Endothelial cell of umbilical vein (primary cell): Measurements from ENCODE around the gene NPTX1. TPM values are rescaled to one million over a fixed set of nuclear protein-coding genes. Genes with fewer than 3 reads are reported as not detected.

Experiments
- BruUV-seq: library from RNA; stranded (reverse); fragments of 400-500 nt; replicated peaks from 2 replicates; lab custom pipeline; 2021; lab: Mats Ljungman, UMichigan
- CTCF ChIA-PET: fragments of 300-600, 350-600 bp; sonication (Branson Sonifier 250); formaldehyde crosslinking; loops from one replicate; lab custom pipeline; 2021; ENCODE audit warnings: antibody characterized with exemption, inconsistent platforms; lab: Charles Lee
- POLR2A ChIA-PET: fragments of 300-600, 350-600 bp; sonication (Branson Sonifier 250); formaldehyde crosslinking; loops from one replicate; lab custom pipeline; 2021; ENCODE audit warnings: antibody characterized with exemption, inconsistent platforms; lab: Charles Lee
- DNase-seq: peaks from one replicate; pipeline ENCODE4 v3.0.0-alpha.2; 2011; ENCODE audit warnings: low read depth, low spot score
- FAIRE-seq: peaks from 2 replicates; lab custom pipeline; 2011; peaks lifted over from hg19 to GRCh38; lab: Jason Lieb, UNC
- H2AFZ ChIP-seq: 2 replicates; pipeline ENCODE4 v1.6.0; 2012; ENCODE audit warnings: low read depth, low read length, control low read depth, inconsistent platforms
- H3K27ac ChIP-seq: 2 replicates; pipeline ENCODE4 v1.5.1; 2011; ENCODE audit warnings: low read depth, mild to moderate bottlenecking, control low read depth, low read length, moderate library complexity; ENCODE audit not compliant: insufficient read depth
- H3K27me3 ChIP-seq, 2 experiments: 2 replicates each; pipeline versions ENCODE4 v1.6.0 to v1.6.1; 2011; ENCODE audit warnings: low read length in 2 of 2, mixed read lengths in 1 of 2; ENCODE audit not compliant: control insufficient read depth in 2 of 2, insufficient read depth in 2 of 2
- H3K36me3 ChIP-seq, 2 experiments: 2 replicates in 1 of 2; 3 replicates in 1 of 2; pipeline ENCODE4 v1.5.1; 2011; ENCODE audit warnings: low read length in 2 of 2, mild to moderate bottlenecking in 1 of 2, moderate library complexity in 1 of 2; ENCODE audit not compliant: control insufficient read depth in 2 of 2, insufficient read depth in 2 of 2; ENCODE audit errors: extremely low read depth in 1 of 2
- H3K4me1 ChIP-seq: 3 replicates; pipeline ENCODE4 v1.5.1; 2011; ENCODE audit warnings: mild to moderate bottlenecking, low read length; ENCODE audit not compliant: control insufficient read depth, insufficient read depth; ENCODE audit errors: extremely low read depth
- H3K4me2 ChIP-seq: 2 replicates; pipeline ENCODE4 v1.6.1; 2011; ENCODE audit warnings: low read length, control low read depth, mixed read lengths; ENCODE audit not compliant: insufficient read depth
- H3K4me3 ChIP-seq, 3 experiments: fragments of 200-600 bp in 1 of 3; sonication (generic), shearing (Covaris generic) in 1 of 3; replicated peaks in 1 of 3; 2 replicates each; pipeline ENCODE4 v1.5.1; 2011 to 2016; ENCODE audit warnings: control low read depth in 3 of 3, low read length in 3 of 3, mild to moderate bottlenecking in 2 of 3, inconsistent platforms in 1 of 3, low read depth in 1 of 3, moderate library complexity in 1 of 3; ENCODE audit not compliant: insufficient read depth in 1 of 3
- H3K79me2 ChIP-seq: 2 replicates; pipeline ENCODE4 v1.6.0; 2012; ENCODE audit warnings: low read length, inconsistent platforms; ENCODE audit not compliant: control insufficient read depth, insufficient read depth
- H3K9ac ChIP-seq: replicated peaks from 2 replicates; pipeline ENCODE3; 2011; ENCODE audit warnings: low read length, control low read depth; ENCODE audit not compliant: insufficient read depth; ENCODE audit errors: extremely low read depth
- H3K9me1 ChIP-seq: replicated peaks from 3 replicates; pipeline ENCODE4 v1.6.0; 2011; ENCODE audit warnings: mild to moderate bottlenecking, low read length; ENCODE audit not compliant: control insufficient read depth, insufficient read depth; ENCODE audit errors: extremely low read depth
- H3K9me3 ChIP-seq: replicated peaks from 2 replicates; pipeline ENCODE4 v1.5.1; 2012; ENCODE audit warnings: low read length, inconsistent platforms; ENCODE audit not compliant: control insufficient read depth, insufficient read depth
- H4K20me1 ChIP-seq: replicated peaks from 2 replicates; pipeline ENCODE3; 2011; ENCODE audit warnings: mild to moderate bottlenecking, low read length; ENCODE audit not compliant: control insufficient read depth, insufficient read depth; ENCODE audit errors: extremely low read depth
- CTCF ChIP-seq, 2 donors: IDR thresholded peaks; 1 replicate in 1 of 2; 2 replicates in 1 of 2; pipeline ENCODE4 v1.5.1; 2011; ENCODE audit warnings: low read length in 2 of 2, mild to moderate bottlenecking in 2 of 2, moderate library complexity in 2 of 2, control low read depth in 1 of 2, inconsistent platforms in 1 of 2, low read depth in 1 of 2; ENCODE audit not compliant: insufficient read depth in 1 of 2; ENCODE audit errors: extremely low read depth in 1 of 2
- EZH2 ChIP-seq: IDR thresholded peaks from 2 replicates; pipeline ENCODE4 v1.6.1; 2012; ENCODE audit warnings: borderline replicate concordance, low read depth, mild to moderate bottlenecking, moderate library complexity, low read length, inconsistent platforms; ENCODE audit not compliant: severe bottlenecking
- FOS ChIP-seq: IDR thresholded peaks from 2 replicates; pipeline ENCODE4 v1.6.1; 2011; ENCODE audit warnings: mild to moderate bottlenecking, low read length, moderate library complexity, borderline replicate concordance; ENCODE audit not compliant: insufficient read depth
- JUN ChIP-seq: IDR thresholded peaks from 2 replicates; pipeline ENCODE4 v1.6.1; 2011; ENCODE audit warnings: borderline replicate concordance, low read depth; ENCODE audit not compliant: insufficient read length, insufficient read depth
- MAX ChIP-seq: IDR thresholded peaks from 2 replicates; pipeline ENCODE4 v1.6.1; 2011; ENCODE audit not compliant: insufficient read depth, insufficient read length
- MYC ChIP-seq: IDR thresholded peaks from one replicate; pipeline ENCODE4 v1.6.1; 2011; ENCODE audit warnings: mild to moderate bottlenecking, low read depth, low read length
- POLR2A ChIP-seq: IDR thresholded peaks from 2 replicates; pipeline ENCODE4 v1.6.1; 2012; ENCODE audit warnings: low read depth, mild to moderate bottlenecking, control low read depth, low read length
- POLR2AphosphoS5 ChIP-seq: IDR thresholded peaks from 2 replicates; pipeline ENCODE4 v1.6.1; 2012; ENCODE audit warnings: low read depth, mild to moderate bottlenecking, control low read depth, low read length, moderate library complexity; ENCODE audit not compliant: insufficient read depth
- dilution Hi-C: fragments of 300-500 bp; cut with MboI; formaldehyde crosslinking; loops from one replicate; pipeline ENCODE4 v1.15.0; 2019; ENCODE audit warnings: low sequenced_read_pairs; ENCODE audit not compliant: extremely low pct_ligation_motif_present
- intact Hi-C: fragments of 100-400 bp; cut with micrococcal nuclease; formaldehyde crosslinking; loops from one replicate; pipeline ENCODE4 v1.10.0; 2022
- polyA plus RNA-seq, 4 experiments: library from polyadenylated mRNA; depleted of rRNA in 3 of 4; stranded (reverse) in 3 of 4; unstranded in 1 of 4; fragments of >200 nt; gene quantifications; 2 replicates each; pipeline versions ENCODE4 v1.2.1 to v1.2.3, GENCODE V29; 2011 to 2012; ENCODE audit warnings: missing spikeins in 1 of 4
- total RNA-seq: library from RNA; stranded (reverse); gene quantifications from 2 replicates; pipeline ENCODE4 v1.2.3, GENCODE V29; 2021

The NPTX1 gene
- total and polyA plus RNA-seq, 2 donors (not counting 3 experiments of a cell fraction or from before 2014, with no cell fraction given) = 0.03 TPM; not detected in 1

GRCh38 chr17:80441598-80442322 is 34.6 kb downstream of the NPTX1 start:
- POLR2A ChIA-PET = no interaction called here
- H3K27ac ChIP-seq = no peak overlapping the region
- H3K9ac ChIP-seq = no peak overlapping the region
- H3K27me3 ChIP-seq = no peaks in the 10 kb centered on the region
- H4K20me1 ChIP-seq = no peaks in the 10 kb centered on the region
- no peaks in the 10 kb centered on the region for H3K36me3 ChIP-seq
- FAIRE-seq (no peak), DNase-seq (no peak)
- H3K9me3 ChIP-seq = no peaks in the 10 kb centered on the region
- CTCF ChIA-PET = no interaction called here
- H3K4me2 ChIP-seq = no peak overlapping the region
- BruUV-seq = no TSS peak
- H3K4me3 ChIP-seq = no peak overlapping the region
- no peaks in the 10 kb centered on the region for H3K9me1 ChIP-seq
- no peaks in the 10 kb centered on the region for H3K79me2 ChIP-seq
- dilution Hi-C loops (no loop called here), intact Hi-C loops (loop anchor here (1.0 kb wide), 1 partner anchor 13 kb away; no protein-coding TSS in a partner anchor)
- no peaks in the 10 kb centered on the region for H3K4me1 ChIP-seq
- H2AFZ ChIP-seq = no peak overlapping the region
- no peak for TF ChIP-seq POLR2AphosphoS5
- TF ChIP-seq MAX = no peak
- TF ChIP-seq EZH2 = no peak
- no peak for TF ChIP-seq MYC
- TF ChIP-seq POLR2A = no peak

- Histone ChIP-seq H3K4me2 (no peak overlapping the region), H3K9me1 (no peaks in the 10 kb centered on the region), H2AFZ (no peak overlapping the region), H3K4me1 (no peaks in the 10 kb centered on the region), H3K27me3 (no peaks in the 10 kb centered on the region), H3K9ac (no peak overlapping the region), H3K4me3 (no peak overlapping the region), H3K79me2 (no peaks in the 10 kb centered on the region), H3K36me3 (no peaks in the 10 kb centered on the region), H3K9me3 (no peaks in the 10 kb centered on the region), H4K20me1 (no peaks in the 10 kb centered on the region), H3K27ac (no peak overlapping the region)
- dilution Hi-C loops (no loop called here), intact Hi-C loops (loop anchor here (1.0 kb wide), 1 partner anchor 13 kb away; no protein-coding TSS in a partner anchor)
- ChIA-PET CTCF (no interaction called here), POLR2A (no interaction called here)
- peak; percentile 11 for DNase-seq
- no peak for TF ChIP-seq POLR2AphosphoS5
- TF ChIP-seq EZH2 = no peak
- no peak for TF ChIP-seq CTCF (IDR thresholded peaks at IDR 0.05; ENCODE audit: extremely low read depth in 1 of 2, insufficient read depth in 1 of 2, low read depth in 1 of 2, low read length in 2 of 2)
- no peak for TF ChIP-seq POLR2A
- TF ChIP-seq FOS = no peak
- TF ChIP-seq JUN = no peak
- TF ChIP-seq MYC = no peak
- no peak for TF ChIP-seq MAX
- no peak for FAIRE-seq
- BruUV-seq = no TSS peak
These were observed 35.3 kb downstream of the NPTX1 start for GRCh38 chr17:80441133-80441578.
